ENCODE measurements around the gene CAMKK2. TPM values are rescaled to one million over a fixed set of nuclear protein-coding genes. Genes with fewer than 3 reads are reported as not detected.
A peak's percentile ranks its signal among the peaks of the same experiment; 100 is the strongest.
"Not testable (repeated sequence)": the region's sequence is repeated elsewhere in the genome, so short reads cannot be mapped to it uniquely, and the experiment has no call there.

The CAMKK2 gene
- total RNA-seq, 4 donors from 2014 or later: 26.0 to 40.3 (median 30.3) TPM

DNA sequence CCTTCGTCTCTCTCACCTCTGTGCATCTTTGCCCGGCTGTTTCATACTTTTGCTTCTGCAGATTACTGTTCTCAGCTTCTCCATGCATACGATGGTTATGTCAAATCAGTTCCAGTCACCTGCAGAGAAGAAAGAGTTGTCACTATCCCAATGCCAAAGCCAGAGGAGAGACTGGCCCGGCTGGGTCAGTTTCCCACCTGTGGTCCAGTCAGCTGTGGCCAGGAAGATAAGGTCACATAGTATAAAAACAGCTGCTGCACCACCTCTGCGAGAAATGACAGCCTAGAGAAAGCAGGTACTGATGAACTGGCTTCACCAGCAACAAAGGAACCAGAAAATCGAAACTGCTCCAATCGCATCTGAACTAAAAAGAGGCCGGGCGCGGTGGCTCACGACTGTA lies 93.0 kb downstream of the CAMKK2 start:
- H3K4me3 ChIP-seq: no peak overlapping the region
- H3K27me3 ChIP-seq: no peaks in the 10 kb centered on the region
- no peaks in the 10 kb centered on the region for H3K9me3 ChIP-seq
- no peak for TF ChIP-seq POLR2A (IDR thresholded peaks at IDR 0.05)
- WGBS, 2 donors (ENCODE audit: low coverage in 1 of 2): 78 to 100% methylated on average over 1 to 11 of the region's 11 CpGs
- H3K36me3 ChIP-seq: no peaks in the 10 kb centered on the region
- H3K27ac ChIP-seq: no peak overlapping the region
- H3K4me1 ChIP-seq: peaks cover 0 to 6% (median 0%) of the 10 kb centered on the region in 3 donors
- ATAC-seq: no peak

DNA sequence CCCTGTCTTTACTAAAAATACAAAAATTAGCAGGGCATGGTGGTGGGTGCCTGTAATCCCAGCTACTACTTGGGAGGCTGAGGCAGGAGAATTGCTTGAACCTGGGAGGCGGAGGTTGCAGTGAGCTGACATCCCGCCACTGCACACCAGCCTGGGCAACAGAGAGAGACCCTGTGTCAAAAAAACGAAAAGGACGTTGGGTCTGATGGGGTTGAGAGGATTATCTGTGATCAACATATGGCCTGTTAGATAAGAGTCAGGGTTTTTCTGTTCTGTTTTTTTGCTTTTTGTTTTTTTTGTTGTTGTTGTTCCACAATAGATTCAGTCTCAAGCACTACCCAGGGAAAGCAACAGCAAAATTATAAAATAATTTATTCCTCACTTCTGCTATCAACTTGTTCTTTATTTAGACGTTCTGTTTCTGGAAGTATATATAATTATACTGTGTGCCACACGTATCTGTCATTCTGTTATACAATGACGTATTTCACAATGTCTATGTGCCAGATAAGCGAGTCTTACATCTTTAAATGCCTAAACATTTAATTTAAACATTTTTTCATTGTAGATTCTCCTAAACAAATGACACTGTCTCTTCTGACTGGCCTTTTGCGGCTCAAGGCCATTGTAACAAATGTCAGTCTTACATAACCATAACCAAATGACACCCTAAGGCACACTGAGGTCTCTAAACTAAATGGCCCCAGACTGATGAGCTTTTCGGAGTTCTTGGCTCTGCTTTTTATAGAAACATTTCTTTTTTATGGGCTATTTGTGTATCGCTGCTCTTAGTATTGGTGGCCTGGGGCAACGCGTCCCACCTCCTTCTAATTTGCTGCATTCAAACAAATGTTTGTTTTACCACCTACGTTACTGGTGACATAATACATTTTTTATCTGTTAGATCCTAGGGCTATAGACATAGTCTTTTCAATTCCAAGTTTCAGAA lies 93.8 kb downstream of the CAMKK2 start:
- Histone ChIP-seq H3K4me1 (peaks cover 0 to 6% (median 0%) of the 10 kb centered on the region in 3 donors), H3K36me3 (no peaks in the 10 kb centered on the region), H3K27me3 (no peaks in the 10 kb centered on the region), H3K4me3 (no peak overlapping the region), H3K9me3 (no peaks in the 10 kb centered on the region), H3K27ac (no peak overlapping the region)
- TF ChIP-seq POLR2AphosphoS5 (IDR thresholded peaks at IDR 0.05): no peak
- no peak for TF ChIP-seq POLR2A (IDR thresholded peaks at IDR 0.05)
- no peak for TF ChIP-seq CTCF (IDR thresholded peaks at IDR 0.05)
- TF ChIP-seq EP300 (IDR thresholded peaks at IDR 0.05): no peak
- 56 to 59% methylated on average over 12 to 14 of the region's 14 CpGs for WGBS, 2 donors (ENCODE audit: low coverage in 1 of 2)
- ATAC-seq: no peak

DNA sequence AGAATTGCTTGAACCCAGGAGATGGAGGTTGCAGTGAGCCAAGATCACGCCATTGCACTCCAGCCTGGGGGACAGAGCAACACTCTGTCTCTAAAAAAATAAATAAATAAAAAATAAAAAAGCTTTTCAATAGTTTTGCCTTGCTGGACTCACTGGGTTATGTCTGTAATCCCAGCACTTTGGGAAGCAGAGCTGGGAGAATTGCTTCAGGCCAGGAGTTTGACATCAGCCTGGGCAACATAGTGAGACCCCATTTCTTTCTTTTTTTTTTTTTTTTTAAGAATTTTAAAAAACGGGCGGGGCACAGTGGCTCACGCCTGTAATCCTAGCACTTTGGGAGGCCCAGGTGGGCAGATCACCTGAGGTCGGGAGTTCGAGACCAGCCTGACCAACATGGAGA lies 95.4 kb downstream of the CAMKK2 start:
- H3K4me3 ChIP-seq, H3K4me1 ChIP-seq, H3K27ac ChIP-seq, ATAC-seq, H3K36me3 ChIP-seq, H3K27me3 ChIP-seq, H3K9me3 ChIP-seq: not testable (repeated sequence)
- 81% methylated on average over 5 of the region's 6 CpGs; no CpG with 5 or more reads in 1 of the 2 donors for WGBS, 2 donors (ENCODE audit: low coverage in 1 of 2)

DNA sequence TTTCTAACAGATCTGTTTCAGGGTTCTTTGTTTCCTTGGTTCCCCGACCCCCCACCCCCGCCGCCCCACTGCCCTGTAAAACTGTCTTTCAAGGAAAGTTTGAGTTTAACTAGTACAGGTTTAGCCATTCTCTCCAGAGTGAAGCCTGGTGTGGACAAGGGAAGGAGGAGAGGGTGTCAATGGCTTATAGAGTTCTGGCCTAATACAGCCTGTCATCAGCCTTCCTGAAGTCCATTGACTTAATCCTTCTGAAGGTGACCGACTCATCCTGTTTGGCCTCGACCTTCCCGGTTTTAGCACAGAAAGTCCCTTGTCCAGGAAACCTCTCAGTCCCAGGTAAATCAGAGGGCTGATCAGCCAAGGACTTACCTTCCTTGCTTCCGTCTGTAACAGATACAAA lies 97.6 kb downstream of the CAMKK2 start:
- 14 to 73% methylated on average over 1 to 5 of the region's 7 CpGs for WGBS, 2 donors (ENCODE audit: low coverage in 1 of 2)
- ATAC-seq: no peak
- Histone ChIP-seq H3K27me3 (no peaks in the 10 kb centered on the region), H3K27ac (no peak overlapping the region), H3K4me3 (no peak overlapping the region), H3K4me1 (peaks cover 0 to 6% (median 0%) of the 10 kb centered on the region in 3 donors), H3K36me3 (no peaks in the 10 kb centered on the region), H3K9me3 (no peaks in the 10 kb centered on the region)
- TF ChIP-seq CTCF (IDR thresholded peaks at IDR 0.05): no peak

DNA sequence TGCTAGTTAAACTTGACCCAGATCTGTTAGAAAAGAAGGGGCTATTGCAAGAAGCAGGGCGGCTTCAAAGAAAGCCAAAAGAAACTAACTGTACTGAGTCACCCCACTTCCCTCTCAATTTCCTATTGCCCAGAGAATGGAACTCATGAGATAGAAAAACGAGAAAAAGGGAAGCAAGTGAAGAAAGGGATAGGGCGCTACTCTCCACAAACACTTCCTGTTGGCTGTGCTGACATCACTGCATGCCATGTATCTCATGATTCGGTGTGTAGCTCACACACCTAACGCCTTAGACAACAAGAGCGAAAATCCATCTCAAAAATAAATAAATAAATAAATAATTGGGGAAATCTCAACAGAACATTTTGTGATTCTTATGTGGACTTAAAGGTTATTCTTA lies 99.6 kb downstream of the CAMKK2 start:
- ATAC-seq: peak; percentile 63
- Histone ChIP-seq H3K9me3 (no peaks in the 10 kb centered on the region), H3K27me3 (no peaks in the 10 kb centered on the region), H3K27ac (no peak overlapping the region), H3K4me1 (no peaks in the 10 kb centered on the region), H3K4me3 (no peak overlapping the region), H3K36me3 (no peaks in the 10 kb centered on the region)
- 60 to 66% methylated on average over 4 to 6 of the region's 6 CpGs for WGBS, 2 donors (ENCODE audit: low coverage in 1 of 2)
- TF ChIP-seq POLR2AphosphoS5 (IDR thresholded peaks at IDR 0.05) (no peak), EP300 (IDR thresholded peaks at IDR 0.05) (no peak), POLR2A (IDR thresholded peaks at IDR 0.05) (no peak), CTCF (IDR thresholded peaks at IDR 0.05) (no peak)

- Histone ChIP-seq H3K9me3 (peaks cover 0 to under 1% (median 0%) of the 10 kb centered on the region in 3 donors), H3K4me3 (no peak overlapping the region), H3K4me1 (peaks cover 0 to 3% (median 0%) of the 10 kb centered on the region in 3 donors), H3K27me3 (no peaks in the 10 kb centered on the region), H3K36me3 (peaks cover 0 to 2% of the 10 kb centered on the region in 2 donors), H3K27ac (peak overlapping the region in 2 of 4 donors; percentile 22 to 45)
- ATAC-seq: no peak
- TF ChIP-seq EP300 (IDR thresholded peaks at IDR 0.05) (no peak), POLR2A (IDR thresholded peaks at IDR 0.05) (no peak), CTCF (IDR thresholded peaks at IDR 0.05) (no peak), POLR2AphosphoS5 (IDR thresholded peaks at IDR 0.05) (no peak)
- WGBS, 2 donors (ENCODE audit: low coverage in 1 of 2): 96 to 100% methylated on average over 3 of the region's 3 CpGs
These were observed 105.4 kb downstream of the CAMKK2 start for GRCh38 chr12:121191151-121191550.
